Activated effector memory CD4-positive, alpha-beta T cell treated with Interleukin-2 at 50 U/mL for 16 hours (primary cell): Measurements from ENCODE around the gene SPTBN1.

ENCODE experiments used
- DNase-seq: peaks from one replicate; pipeline ENCODE4 v3.0.0-alpha.2; 2020

Gene SPTBN1

GRCh38 chr2:54455563-54456361 lies at the start of gene SPTBN1:
Gene SPTBN1 (plus strand): TSS chr2:54456327. CDS start chr2:54526419, 70,092 bp downstream.
- DNase-seq: no peak

GRCh38 chr2:54407693-54408092 lies 48.4 kb upstream of the SPTBN1 start:
- no peak for DNase-seq

GRCh38 chr2:54408288-54408687 lies 47.8 kb upstream of the SPTBN1 start:
- DNase-seq: no peak

GRCh38 chr2:54409752-54410151 lies 46.4 kb upstream of the SPTBN1 start:
- no peak for DNase-seq

GRCh38 chr2:54411801-54412354 lies 44.2 kb upstream of the SPTBN1 start:
- no peak for DNase-seq

- DNase-seq: no peak
Observed at GRCh38 chr2:54416166-54416813, 39.8 kb upstream of the SPTBN1 start.

GRCh38 chr2:54416938-54417337 lies 39.2 kb upstream of the SPTBN1 start:
- DNase-seq: no peak

GRCh38 chr2:54417577-54417976 lies 38.5 kb upstream of the SPTBN1 start:
- no peak for DNase-seq

- no peak for DNase-seq
Observed at GRCh38 chr2:54419388-54419787, 36.7 kb upstream of the SPTBN1 start.

GRCh38 chr2:54419855-54420523 lies 36.1 kb upstream of the SPTBN1 start:
- DNase-seq: no peak

GRCh38 chr2:54420524-54421172 lies 35.5 kb upstream of the SPTBN1 start:
- DNase-seq: no peak

GRCh38 chr2:54422072-54422581 lies 34.0 kb upstream of the SPTBN1 start:
- no peak for DNase-seq

- DNase-seq: no peak
Observed at GRCh38 chr2:54423213-54423612, 32.9 kb upstream of the SPTBN1 start.

- no peak for DNase-seq
Observed at GRCh38 chr2:54424555-54425163, 31.5 kb upstream of the SPTBN1 start.

GRCh38 chr2:54428108-54428831 lies 27.9 kb upstream of the SPTBN1 start:
- no peak for DNase-seq

GRCh38 chr2:54429054-54429453 lies 27.1 kb upstream of the SPTBN1 start:
- no peak for DNase-seq

GRCh38 chr2:54429811-54430551 lies 26.1 kb upstream of the SPTBN1 start:
- no peak for DNase-seq

- DNase-seq: no peak
Observed at GRCh38 chr2:54430649-54431048, 25.5 kb upstream of the SPTBN1 start.

GRCh38 chr2:54432251-54433015 lies 23.7 kb upstream of the SPTBN1 start:
- DNase-seq: no peak

GRCh38 chr2:54434229-54434628 lies 21.9 kb upstream of the SPTBN1 start:
- DNase-seq: no peak
